Activated CD4-positive, alpha-beta T cell treated with anti-CD3 and anti-CD28 coated beads, Interleukin-2, amount 10 ng/mL, durations not matched to agents 7 days and 5 days (primary cell): ENCODE results near the gene RPL28. TPM values are rescaled to one million over a fixed set of nuclear protein-coding genes. Genes with fewer than 3 reads are reported as not detected.
A peak's percentile ranks its signal among the peaks of the same experiment; 100 is the strongest.

Source experiments
- CTCF ChIA-PET: fragments of 350-600 bp; sonication (Branson Sonifier 250); formaldehyde crosslinking; loops from one replicate; lab custom pipeline; 2021; ENCODE audit warnings: antibody characterized with exemption; lab: Charles Lee
- POLR2A ChIA-PET: fragments of 350-600 bp; sonication (Branson Sonifier 250); formaldehyde crosslinking; loops from one replicate; lab custom pipeline; 2021; ENCODE audit warnings: antibody characterized with exemption; lab: Charles Lee
- DNase-seq: peaks from one replicate; pipeline ENCODE4 v3.0.0-alpha.2; 2020
- H3K27ac Mint-ChIP-seq: one replicate; pipeline ENCODE4 v1.8.0; 2021; ENCODE audit warnings: mild to moderate bottlenecking, moderate library complexity, mixed read lengths
- H3K27me3 Mint-ChIP-seq: one replicate; pipeline ENCODE4 v1.8.0; 2021; ENCODE audit warnings: mixed read lengths
- H3K36me3 Mint-ChIP-seq: one replicate; pipeline ENCODE4 v1.8.0; 2021; ENCODE audit warnings: low read depth, mixed read lengths
- H3K4me1 Mint-ChIP-seq: one replicate; pipeline ENCODE4 v1.8.0; 2021; ENCODE audit warnings: mixed read lengths
- H3K4me3 Mint-ChIP-seq: one replicate; pipeline ENCODE4 v1.8.0; 2021; ENCODE audit warnings: mild to moderate bottlenecking, moderate library complexity, mixed read lengths
- H3K9me3 Mint-ChIP-seq: one replicate; pipeline ENCODE4 v1.8.0; 2021; ENCODE audit warnings: mixed read lengths
- total RNA-seq, 2 experiments: library from RNA; stranded (reverse); gene quantifications; one replicate each; pipeline ENCODE4 v1.2.3, GENCODE V29; 2021

Gene RPL28
- total RNA-seq, 2 experiments from 2014 or later, result 3,109 to 3,457 TPM

GRCh38 chr19:55369653-55370304 lies 16.0 kb upstream of the RPL28 start:
- peaks cover 2% of the 10 kb centered on the region for H3K4me1 Mint-ChIP-seq
- peaks cover 46% of the 10 kb centered on the region for H3K27me3 Mint-ChIP-seq
- H3K4me3 Mint-ChIP-seq, result no peak overlapping the region
- CTCF ChIA-PET, result interaction anchor here (1.1 kb wide), 1 partner anchor 15 kb away, joined by 3 read pairs; the partner anchor contains the start of gene TMEM238
- POLR2A ChIA-PET, result no interaction called here
- peaks cover 3% of the 10 kb centered on the region for H3K36me3 Mint-ChIP-seq
- H3K27ac Mint-ChIP-seq, result no peak overlapping the region
- no peak for DNase-seq
- no peaks in the 10 kb centered on the region for H3K9me3 Mint-ChIP-seq

DNA sequence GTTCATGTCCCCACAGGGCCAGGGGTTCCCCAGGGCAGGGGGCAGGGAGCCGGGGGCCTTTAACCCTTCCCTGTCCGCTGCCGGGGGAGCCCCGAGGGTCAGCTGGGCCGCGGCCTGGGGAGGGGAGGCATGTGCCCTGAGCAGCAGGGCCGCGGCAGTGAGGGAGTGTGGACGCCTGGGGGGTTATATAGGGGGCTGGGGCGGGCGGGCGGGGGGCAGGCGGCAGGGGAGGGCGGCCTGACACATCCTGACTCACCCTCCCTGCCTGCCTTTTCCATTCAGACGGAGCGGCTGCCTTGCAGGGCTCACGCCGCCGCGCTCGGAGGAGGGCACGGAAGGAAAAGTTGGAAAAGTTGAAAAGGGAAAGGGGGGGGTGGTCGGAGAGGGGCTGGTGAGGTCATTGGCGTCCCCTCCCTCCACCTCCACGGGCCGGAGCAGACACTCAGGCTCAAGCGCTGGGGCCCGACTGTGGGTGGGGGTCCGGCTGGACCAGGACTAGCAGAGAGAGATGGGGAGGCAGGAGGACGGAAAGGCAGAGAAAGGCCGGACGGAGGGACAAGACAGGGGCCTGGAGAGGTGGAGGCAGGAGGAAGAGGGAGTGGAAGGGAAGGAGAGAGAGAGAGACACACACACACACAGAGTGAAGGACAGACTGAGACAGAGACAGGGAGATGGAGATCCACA lies 15.3 kb upstream of the RPL28 start, which contains the start of gene IL11:
Gene IL11 (minus strand): TSS at position 159 of the 684 bp plus-strand sequence. CDS start 153 bp downstream, at position 6.
- H3K36me3 Mint-ChIP-seq, result peaks cover 3% of the 10 kb centered on the region
- H3K27ac Mint-ChIP-seq, result no peak within 1 kb of the TSS
- no peak for DNase-seq
- no peaks in the 10 kb centered on the region for H3K9me3 Mint-ChIP-seq
- ChIA-PET CTCF (no interaction called here), POLR2A (no interaction called here)
- H3K4me1 Mint-ChIP-seq, result peaks cover 2% of the 10 kb centered on the region
- no peak within 1 kb of the TSS for H3K4me3 Mint-ChIP-seq
- peaks cover 48% of the 10 kb centered on the region for H3K27me3 Mint-ChIP-seq

- ChIA-PET CTCF (interaction anchor here (0.6 to 1.4 kb wide), 3 partner anchors 12 to 95 kb away, joined by 3 to 4 read pairs (median 3); partner anchors contain the start of gene TMEM238), POLR2A (no interaction called here)
- H3K4me1 Mint-ChIP-seq, result peaks cover 2% of the 10 kb centered on the region
- H3K36me3 Mint-ChIP-seq, result peaks cover 3% of the 10 kb centered on the region
- no peaks in the 10 kb centered on the region for H3K9me3 Mint-ChIP-seq
- no peak overlapping the region for H3K4me3 Mint-ChIP-seq
- no peak for DNase-seq
- no peak overlapping the region for H3K27ac Mint-ChIP-seq
- peaks cover 46% of the 10 kb centered on the region for H3K27me3 Mint-ChIP-seq
These were observed 13.2 kb upstream of the RPL28 start for GRCh38 chr19:55372316-55373081.

GRCh38 chr19:55373306-55373992 lies 12.3 kb upstream of the RPL28 start:
- Mint-ChIP-seq H3K27ac (no peak overlapping the region), H3K4me3 (no peak overlapping the region), H3K4me1 (peaks cover 2% of the 10 kb centered on the region), H3K36me3 (peaks cover 3% of the 10 kb centered on the region), H3K9me3 (no peaks in the 10 kb centered on the region), H3K27me3 (peaks cover 39% of the 10 kb centered on the region)
- CTCF ChIA-PET, result interaction anchor here (0.6 to 1.0 kb wide), 2 partner anchors 11 to 94 kb away, joined by 3 read pairs; partner anchors contain the start of gene TMEM238
- POLR2A ChIA-PET, result no interaction called here
- no peak for DNase-seq

DNA sequence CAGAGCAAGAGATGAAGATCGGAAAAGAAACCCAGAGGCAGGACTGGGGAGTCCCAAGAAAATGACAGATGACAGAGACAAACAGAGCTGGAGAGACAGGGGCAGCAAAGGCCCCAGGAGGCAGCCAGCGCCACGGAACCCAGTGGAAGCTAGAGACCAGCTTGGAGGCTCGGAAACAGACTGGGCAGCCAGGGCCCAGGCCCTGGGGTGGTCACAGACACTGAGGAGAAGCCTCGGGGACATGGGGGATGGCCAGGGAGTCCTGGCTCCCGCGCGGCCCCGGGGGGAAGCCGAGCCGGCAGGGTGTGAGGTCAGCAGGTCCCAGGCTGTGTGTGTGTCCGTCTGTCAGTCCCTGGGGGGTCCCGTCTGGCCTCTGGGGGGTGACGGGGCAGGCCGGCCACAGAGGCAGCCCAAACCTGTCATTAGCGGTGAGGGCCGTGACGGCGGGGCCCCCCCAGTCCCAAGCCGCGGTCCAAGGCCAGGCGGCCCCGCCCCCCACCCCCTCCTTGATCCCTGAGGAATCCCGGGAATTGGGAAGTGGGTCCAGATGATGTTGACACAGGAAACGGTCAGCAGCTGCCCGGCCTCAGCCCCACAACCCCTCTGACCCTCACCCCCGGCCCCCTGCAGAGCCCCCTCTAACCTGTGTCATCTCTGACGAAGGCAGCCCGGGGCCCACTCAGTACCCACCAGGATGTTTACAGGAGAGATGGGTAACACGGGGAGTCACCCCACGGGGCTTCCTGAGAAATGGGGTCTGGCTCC lies 11.6 kb upstream of the RPL28 start:
- ChIA-PET POLR2A (no interaction called here), CTCF (no interaction called here)
- no peak for DNase-seq
- H3K4me3 Mint-ChIP-seq, result no peak overlapping the region
- no peak overlapping the region for H3K27ac Mint-ChIP-seq
- peaks cover 35% of the 10 kb centered on the region for H3K27me3 Mint-ChIP-seq
- no peaks in the 10 kb centered on the region for H3K9me3 Mint-ChIP-seq
- peaks cover 2% of the 10 kb centered on the region for H3K4me1 Mint-ChIP-seq
- peaks cover 3% of the 10 kb centered on the region for H3K36me3 Mint-ChIP-seq

GRCh38 chr19:55376241-55376933 lies 9.3 kb upstream of the RPL28 start, which contains the start of gene TMEM190:
Gene TMEM190 (plus strand): TSS chr19:55376826. CDS start chr19:55376854, 28 bp downstream.
- ChIA-PET CTCF (interaction anchor here (0.9 to 1.5 kb wide), 2 partner anchors 8 to 10 kb away, joined by 3 to 5 read pairs; partner anchors contain the start of gene TMEM238), POLR2A (interaction anchor here (0.5 kb wide), 1 partner anchor 36 kb away, joined by 4 read pairs; no protein-coding TSS in a partner anchor)
- H3K4me1 Mint-ChIP-seq, result peaks cover under 1% of the 10 kb centered on the region
- peaks cover 20% of the 10 kb centered on the region for H3K27me3 Mint-ChIP-seq
- H3K36me3 Mint-ChIP-seq, result peaks cover 5% of the 10 kb centered on the region
- no peak within 1 kb of the TSS for H3K4me3 Mint-ChIP-seq
- no peak within 1 kb of the TSS for H3K27ac Mint-ChIP-seq
- DNase-seq, result no peak
- H3K9me3 Mint-ChIP-seq, result no peaks in the 10 kb centered on the region

DNA sequence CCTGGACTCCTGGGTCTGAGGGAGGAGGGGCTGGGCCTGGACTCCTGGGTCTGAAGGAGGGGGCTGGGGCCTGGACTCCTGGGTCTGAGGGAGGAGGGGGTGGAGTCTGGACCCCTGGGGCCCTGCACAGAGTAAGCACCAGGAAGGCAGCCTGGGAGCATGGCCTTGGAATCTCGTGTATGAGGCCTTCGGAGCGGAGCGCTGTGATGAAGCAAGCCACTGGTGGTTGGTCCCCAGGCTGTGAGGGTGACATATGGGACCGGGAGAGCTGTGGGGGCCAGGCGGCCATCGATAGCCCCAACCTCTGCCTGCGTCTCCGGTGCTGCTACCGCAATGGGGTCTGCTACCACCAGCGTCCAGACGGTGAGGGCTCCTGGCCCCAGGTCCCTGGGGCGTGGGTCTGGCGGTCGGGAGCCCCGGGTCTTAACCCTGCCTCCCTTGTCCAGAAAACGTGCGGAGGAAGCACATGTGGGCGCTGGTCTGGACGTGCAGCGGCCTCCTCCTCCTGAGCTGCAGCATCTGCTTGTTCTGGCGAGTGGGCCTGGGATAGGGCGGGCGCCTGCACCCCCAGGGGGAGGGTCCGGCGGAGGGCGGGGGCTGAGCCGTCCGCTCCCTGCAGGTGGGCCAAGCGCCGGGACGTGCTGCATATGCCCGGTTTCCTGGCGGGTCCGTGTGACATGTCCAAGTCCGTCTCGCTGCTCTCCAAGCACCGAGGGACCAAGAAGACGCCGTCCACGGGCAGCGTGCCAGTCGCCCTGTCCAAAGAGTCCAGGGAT lies 8.2 kb upstream of the RPL28 start:
- ChIA-PET POLR2A (no interaction called here), CTCF (no interaction called here)
- Mint-ChIP-seq H3K27me3 (peaks cover 9% of the 10 kb centered on the region), H3K27ac (no peak overlapping the region), H3K9me3 (no peaks in the 10 kb centered on the region), H3K36me3 (peaks cover 14% of the 10 kb centered on the region), H3K4me1 (peaks cover 12% of the 10 kb centered on the region), H3K4me3 (no peak overlapping the region)
- DNase-seq, result no peak

- Mint-ChIP-seq H3K4me3 (no peak overlapping the region), H3K4me1 (peaks cover 21% of the 10 kb centered on the region), H3K36me3 (peaks cover 14% of the 10 kb centered on the region), H3K9me3 (no peaks in the 10 kb centered on the region), H3K27me3 (peaks cover 2% of the 10 kb centered on the region), H3K27ac (no peak overlapping the region)
- ChIA-PET CTCF (no interaction called here), POLR2A (no interaction called here)
- DNase-seq, result no peak
These were observed 6.6 kb upstream of the RPL28 start for GRCh38 chr19:55379174-55379573.

DNA sequence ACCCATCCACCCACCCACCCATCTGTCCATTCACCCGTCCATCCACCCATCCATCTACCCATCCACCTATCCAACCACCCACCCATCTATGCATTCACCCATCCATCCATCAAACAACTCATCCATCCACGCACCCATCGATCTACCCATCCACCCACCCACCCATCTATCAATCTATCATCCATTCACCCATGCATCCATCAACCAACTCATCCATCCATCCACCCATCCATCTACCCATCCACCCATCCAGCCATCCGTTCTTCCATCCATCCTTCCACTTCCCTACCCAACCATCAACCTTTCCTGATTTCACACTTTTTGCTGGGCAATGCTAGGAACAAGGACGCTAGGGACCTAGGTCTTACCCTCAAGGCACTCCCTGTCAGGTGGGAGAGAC lies 3.7 kb upstream of the RPL28 start:
- H3K4me3 Mint-ChIP-seq, result peak overlapping the region; percentile 88
- ChIA-PET CTCF (no interaction called here), POLR2A (no interaction called here)
- peaks cover 27% of the 10 kb centered on the region for H3K36me3 Mint-ChIP-seq
- H3K4me1 Mint-ChIP-seq, result peaks cover 34% of the 10 kb centered on the region
- no peak overlapping the region for H3K27ac Mint-ChIP-seq
- no peaks in the 10 kb centered on the region for H3K9me3 Mint-ChIP-seq
- H3K27me3 Mint-ChIP-seq, result no peaks in the 10 kb centered on the region
- no peak for DNase-seq

DNA sequence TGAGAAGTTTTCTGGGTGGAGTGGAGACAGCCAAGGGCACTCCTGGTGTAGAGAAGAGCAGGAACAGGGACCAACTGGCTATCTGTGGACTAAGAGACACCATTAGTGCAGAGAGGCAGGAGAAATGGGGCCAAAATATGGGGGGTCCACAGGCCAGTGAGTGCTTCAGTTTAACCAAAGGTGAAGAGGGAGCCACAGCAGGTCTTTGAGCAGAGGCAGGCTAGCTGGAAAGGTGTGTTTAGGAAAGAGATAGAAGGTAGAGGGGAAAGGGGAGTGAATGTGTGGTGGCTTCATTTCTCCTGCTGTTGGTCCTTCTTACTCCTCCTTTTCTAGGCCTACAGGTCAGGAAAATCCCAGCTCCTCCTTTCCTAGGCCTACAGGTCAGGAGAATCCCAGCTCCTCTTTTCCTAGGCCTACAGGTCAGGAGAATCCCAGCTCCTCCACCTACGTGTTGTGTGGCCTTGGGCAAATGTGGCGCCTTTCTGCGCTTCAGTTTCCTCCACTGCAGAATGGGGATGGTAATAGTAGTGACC lies 3.1 kb upstream of the RPL28 start:
- POLR2A ChIA-PET, result interaction anchor here (1.3 kb wide), 1 partner anchor 80 kb away, joined by 3 read pairs; no protein-coding TSS in a partner anchor
- peak overlapping the region; percentile 95 for H3K27ac Mint-ChIP-seq
- no peak for DNase-seq

More for the DNA sequence above, 3.1 kb upstream of the RPL28 start:
- CTCF ChIA-PET, result interaction anchor here (0.8 to 2.0 kb wide), 8 partner anchors 12 to 85 kb away, joined by 3 to 8 read pairs (median 4); no protein-coding TSS in a partner anchor
- Mint-ChIP-seq H3K36me3 (peaks cover 33% of the 10 kb centered on the region), H3K4me3 (peak overlapping the region; percentile 88), H3K4me1 (peaks cover 40% of the 10 kb centered on the region), H3K9me3 (no peaks in the 10 kb centered on the region), H3K27me3 (no peaks in the 10 kb centered on the region)
